Gastroesophageal sphincter (tissue), 4 donors: ENCODE measurements around the gene NTNG2. TPM values are rescaled to one million over a fixed set of nuclear protein-coding genes. Genes with fewer than 3 reads are reported as not detected.

ENCODE experiments used
- ATAC-seq: fragments of 150-250 bp; one replicate; pipeline ENCODE4 v1.9.1; 2016; ENCODE audit warnings: mild to moderate bottlenecking, moderate library complexity
- H3K27ac ChIP-seq, 4 donors: fragments of 200-600 bp; sonication (generic) in 3 of 4; 1 replicate in 3 of 4; 2 replicates in 1 of 4; pipeline ENCODE4 v1.5.1; 2016 to 2019
- H3K27me3 ChIP-seq: fragments of 200-600 bp; sonication (generic); one replicate; pipeline ENCODE4 v1.5.1; 2019
- H3K36me3 ChIP-seq, 2 donors: fragments of 200-600 bp; sonication (generic); one replicate each; pipeline ENCODE4 v1.5.1; 2019; ENCODE audit warnings: control low read depth in 1 of 2
- H3K4me1 ChIP-seq, 3 donors: fragments of 200-600 bp; sonication (generic); 1 replicate in 2 of 3; 2 replicates in 1 of 3; pipeline ENCODE4 v1.5.1; 2016 to 2019; ENCODE audit warnings: control low read depth in 2 of 3
- H3K4me3 ChIP-seq, 2 donors: fragments of 200-600 bp; sonication (generic); one replicate each; pipeline ENCODE4 v1.5.1; 2019; ENCODE audit warnings: mild to moderate bottlenecking in 1 of 2, moderate library complexity in 1 of 2
- H3K9me3 ChIP-seq, 3 donors: fragments of 200-600 bp; sonication (generic); one replicate each; pipeline ENCODE4 v1.5.1; 2017 to 2019; ENCODE audit warnings: control low read depth in 2 of 3
- CTCF ChIP-seq, 4 experiments: fragments of 200-600 bp in 2 of 4; fragments of 450-650 bp in 2 of 4; sonication (generic) in 1 of 4; IDR thresholded peaks; one replicate each; pipeline ENCODE4 v1.5.1; 2017 to 2019; ENCODE audit warnings: antibody characterized with exemption in 4 of 4, mild to moderate bottlenecking in 2 of 4, moderate library complexity in 2 of 4
- EP300 ChIP-seq: sonication (generic); formaldehyde crosslinking; IDR thresholded peaks from one replicate; pipeline ENCODE4 v1.6.1; 2017; ENCODE audit warnings: antibody characterized with exemption, mild to moderate bottlenecking
- POLR2A ChIP-seq, 2 donors: fragments of 450-650 bp; IDR thresholded peaks; one replicate each; pipeline ENCODE4 v1.6.1; 2017; ENCODE audit warnings: antibody characterized with exemption in 2 of 2, mild to moderate bottlenecking in 2 of 2, moderate library complexity in 1 of 2
- POLR2AphosphoS5 ChIP-seq: sonication (generic); formaldehyde crosslinking; IDR thresholded peaks from one replicate; pipeline ENCODE4 v1.6.1; 2017; ENCODE audit warnings: antibody characterized with exemption
- WGBS, 2 donors: methylation state at CpG; one replicate each; pipeline ENCODE4 v1.1.5; 2018; ENCODE audit warnings: low coverage in 1 of 2; 5-methylcytosine and 5-hydroxymethylcytosine counted together
- total RNA-seq, 4 donors: library from RNA; depleted of rRNA; stranded (reverse); fragments of >200 nt; gene quantifications; one replicate each; pipeline ENCODE4 v1.1.0, GENCODE V29; 2016

The NTNG2 gene
- total RNA-seq, 4 donors from 2014 or later, result 0.81 to 1.6 (median 1.3) TPM

- TF ChIP-seq POLR2A (IDR thresholded peaks at IDR 0.05), result no peak
- no peak for TF ChIP-seq EP300
- TF ChIP-seq CTCF (IDR thresholded peaks at IDR 0.05), result no peak
- TF ChIP-seq POLR2AphosphoS5, result no peak
- H3K9me3 ChIP-seq, result no peaks in the 10 kb centered on the region
- ATAC-seq, result no peak
- H3K27ac ChIP-seq, result no peak overlapping the region
- H3K36me3 ChIP-seq, result no peaks in the 10 kb centered on the region
- H3K27me3 ChIP-seq, result peaks cover 74% of the 10 kb centered on the region
- H3K4me3 ChIP-seq, result no peak overlapping the region
- WGBS, 2 donors, result 24 to 29% methylated on average over 4 to 14 of the region's 20 CpGs
- H3K4me1 ChIP-seq, result no peaks in the 10 kb centered on the region
Measured at GRCh38 chr9:132185073-132186009, 23.5 kb downstream of the NTNG2 start.

- Histone ChIP-seq H3K9me3 (no peaks in the 10 kb centered on the region), H3K36me3 (no peaks in the 10 kb centered on the region), H3K27ac (no peak overlapping the region), H3K27me3 (peaks cover 65% of the 10 kb centered on the region), H3K4me1 (no peaks in the 10 kb centered on the region), H3K4me3 (no peak overlapping the region)
- no peak for ATAC-seq
- WGBS, 2 donors, result 39 to 45% methylated on average over 4 to 8 of the region's 14 CpGs
- TF ChIP-seq POLR2A (IDR thresholded peaks at IDR 0.05) (no peak), CTCF (IDR thresholded peaks at IDR 0.05) (no peak), EP300 (no peak), POLR2AphosphoS5 (no peak)
Measured at GRCh38 chr9:132187121-132187620, 25.3 kb downstream of the NTNG2 start.

GRCh38 chr9:132190966-132191365 lies 29.1 kb downstream of the NTNG2 start:
- Histone ChIP-seq H3K27ac (no peak overlapping the region), H3K4me3 (no peak overlapping the region), H3K4me1 (no peaks in the 10 kb centered on the region), H3K9me3 (no peaks in the 10 kb centered on the region), H3K36me3 (no peaks in the 10 kb centered on the region), H3K27me3 (peaks cover 46% of the 10 kb centered on the region)
- ATAC-seq, result no peak
- 83 to 91% methylated on average over 1 to 5 of the region's 10 CpGs for WGBS, 2 donors
- TF ChIP-seq POLR2A (IDR thresholded peaks at IDR 0.05), result no peak
- TF ChIP-seq EP300, result no peak
- no peak for TF ChIP-seq POLR2AphosphoS5
- no peak for TF ChIP-seq CTCF (IDR thresholded peaks at IDR 0.05)

- no peaks in the 10 kb centered on the region for H3K4me1 ChIP-seq
- H3K27me3 ChIP-seq, result peaks cover 33% of the 10 kb centered on the region
- ATAC-seq, result no peak
- no peak overlapping the region for H3K27ac ChIP-seq
- no peak for TF ChIP-seq EP300
- TF ChIP-seq CTCF (IDR thresholded peaks at IDR 0.05), result no peak
- no peak for TF ChIP-seq POLR2A (IDR thresholded peaks at IDR 0.05)
- TF ChIP-seq POLR2AphosphoS5, result no peak
- WGBS, 2 donors, result 57 to 70% methylated on average over 4 to 5 of the region's 11 CpGs
- H3K36me3 ChIP-seq, result no peaks in the 10 kb centered on the region
- H3K4me3 ChIP-seq, result no peak overlapping the region
- no peaks in the 10 kb centered on the region for H3K9me3 ChIP-seq
Measured at GRCh38 chr9:132192728-132193127, 30.9 kb downstream of the NTNG2 start.
